Type B pancreatic cell (in vitro differentiated cells): ENCODE measurements around the gene SLC10A3. TPM values are rescaled to one million over a fixed set of nuclear protein-coding genes. Genes with fewer than 3 reads are reported as not detected.

Experiments
- DNase-seq: peaks from one replicate; pipeline ENCODE4 v3.0.0; 2021; ENCODE audit warnings: mixed read lengths; ENCODE audit not compliant: unreplicated experiment; ENCODE audit errors: extremely low spot score
- H3K27ac Mint-ChIP-seq: 2 replicates; pipeline ENCODE4 v1.8.0; 2021; ENCODE audit warnings: mild to moderate bottlenecking, mixed read lengths
- H3K27me3 Mint-ChIP-seq: 2 replicates; pipeline ENCODE4 v1.8.0; 2021; ENCODE audit warnings: mixed read lengths
- H3K36me3 Mint-ChIP-seq: 2 replicates; pipeline ENCODE4 v1.8.0; 2021; ENCODE audit warnings: mixed read lengths
- H3K4me1 Mint-ChIP-seq: one replicate; pipeline ENCODE4 v1.8.0; 2021; ENCODE audit warnings: mixed read lengths; ENCODE audit not compliant: unreplicated experiment
- H3K4me3 Mint-ChIP-seq: 2 replicates; pipeline ENCODE4 v1.8.0; 2021; ENCODE audit warnings: mild to moderate bottlenecking, mixed read lengths
- H3K9me3 Mint-ChIP-seq: 2 replicates; pipeline ENCODE4 v1.8.0; 2021; ENCODE audit warnings: mixed read lengths
- CTCF ChIP-seq: fragments of 200-600 bp; sonication (generic); conservative IDR thresholded peaks from 2 replicates; pipeline ENCODE4 v1.5.0; 2021; ENCODE audit warnings: antibody characterized with exemption, mild to moderate bottlenecking
- long read RNA-seq: library from polyadenylated mRNA; unstranded; transcript quantifications from one replicate; pipeline ENCODE4 v2.0.0, GENCODE V29; 2020
- total RNA-seq: library from RNA; stranded (reverse); gene quantifications from 2 replicates; pipeline ENCODE4 v1.2.1, GENCODE V29; 2021; ENCODE audit warnings: low replicate concordance

Gene SLC10A3
- total RNA-seq = 13.0 and 23.0 TPM in 2 replicates
- long read RNA-seq, partial matches to known transcripts = 0 of 7 reads
- long read RNA-seq, other reads (novel, unspliced or antisense) = 5 of 7 reads

GRCh38 chrX:154490414-154491083, at the start of gene SLC10A3:
Gene SLC10A3 (minus strand): TSS chrX:154490629. CDS start chrX:154488940, 1,689 bp downstream.
- TF ChIP-seq CTCF = no peak
- H3K9me3 Mint-ChIP-seq = no peaks in the 10 kb centered on the region
- H3K4me1 Mint-ChIP-seq = no peaks in the 10 kb centered on the region
- H3K36me3 Mint-ChIP-seq = no peaks in the 10 kb centered on the region
- no peaks in the 10 kb centered on the region for H3K27me3 Mint-ChIP-seq
- DNase-seq = peak; percentile 92
- peak within 1 kb of the TSS; percentile 90 for H3K4me3 Mint-ChIP-seq
- H3K27ac Mint-ChIP-seq = peak within 1 kb of the TSS; percentile 95

GRCh38 chrX:154539077-154539476, 48.6 kb upstream of the SLC10A3 start:
- TF ChIP-seq CTCF = no peak
- Mint-ChIP-seq H3K27ac (no peak overlapping the region), H3K36me3 (no peaks in the 10 kb centered on the region), H3K4me1 (peaks cover 6% of the 10 kb centered on the region), H3K4me3 (no peak overlapping the region), H3K27me3 (no peaks in the 10 kb centered on the region), H3K9me3 (no peaks in the 10 kb centered on the region)
- DNase-seq = no peak

- no peak for DNase-seq
- Mint-ChIP-seq H3K27me3 (no peaks in the 10 kb centered on the region), H3K4me3 (no peak overlapping the region), H3K4me1 (peaks cover 6% of the 10 kb centered on the region), H3K27ac (no peak overlapping the region), H3K36me3 (no peaks in the 10 kb centered on the region), H3K9me3 (no peaks in the 10 kb centered on the region)
- TF ChIP-seq CTCF = no peak
These were observed 45.5 kb upstream of the SLC10A3 start for GRCh38 chrX:154535892-154536291.

- Mint-ChIP-seq H3K27ac (no peak overlapping the region), H3K27me3 (no peaks in the 10 kb centered on the region), H3K4me1 (peaks cover 6% of the 10 kb centered on the region), H3K9me3 (no peaks in the 10 kb centered on the region), H3K4me3 (no peak overlapping the region), H3K36me3 (no peaks in the 10 kb centered on the region)
- peak; percentile 94 for TF ChIP-seq CTCF
- DNase-seq = peak; percentile 90
These were observed 44.3 kb upstream of the SLC10A3 start for GRCh38 chrX:154534526-154535322.

GRCh38 chrX:154532690-154533089, 42.3 kb upstream of the SLC10A3 start:
- Mint-ChIP-seq H3K27ac (no peak overlapping the region), H3K36me3 (no peaks in the 10 kb centered on the region), H3K27me3 (no peaks in the 10 kb centered on the region), H3K4me3 (no peak overlapping the region), H3K9me3 (no peaks in the 10 kb centered on the region), H3K4me1 (no peaks in the 10 kb centered on the region)
- no peak for TF ChIP-seq CTCF
- no peak for DNase-seq
